PC-9 (cell line): Measurements from ENCODE around the gene YY1. TPM values are rescaled to one million over a fixed set of nuclear protein-coding genes. Genes with fewer than 3 reads are reported as not detected.

Source experiments
- BruUV-seq: library from RNA; stranded (reverse); fragments of 400-500 nt; replicated peaks from 2 replicates; lab custom pipeline; 2021; lab: Mats Ljungman, UMichigan
- CTCF ChIA-PET: fragments of 300-600 bp; sonication (Branson Sonifier 250); formaldehyde crosslinking; loops from one replicate; lab custom pipeline; 2022; ENCODE audit warnings: antibody characterized with exemption; lab: Charles Lee
- POLR2A ChIA-PET: fragments of 300-600 bp; sonication (Branson Sonifier 250); formaldehyde crosslinking; loops from one replicate; lab custom pipeline; 2022; ENCODE audit warnings: antibody characterized with exemption; ENCODE audit not compliant: unreplicated experiment; lab: Charles Lee
- DNase-seq, 2 experiments: peaks; one replicate each; pipeline versions ENCODE4 v3.0.0 to v3.0.0-alpha.2; 2015 to 2022; ENCODE audit warnings: mixed read lengths in 1 of 2
- H2AFZ ChIP-seq: fragments of 200-600 bp; sonication (generic); 2 replicates; pipeline ENCODE4 v1.8.1; 2017; ENCODE audit warnings: antibody characterized with exemption
- H3F3A ChIP-seq: fragments of 200-600 bp; sonication (generic); 2 replicates; pipeline ENCODE4 v1.8.1; 2017; ENCODE audit warnings: antibody characterized with exemption, mild to moderate bottlenecking, low read depth; ENCODE audit not compliant: insufficient read depth
- H3K27ac ChIP-seq: fragments of 200-600 bp; sonication (generic); 2 replicates; pipeline ENCODE4 v1.6.1; 2016; ENCODE audit warnings: mixed run types
- H3K27me3 ChIP-seq: fragments of 200-600 bp; sonication (generic); 2 replicates; pipeline ENCODE4 v1.6.1; 2016; ENCODE audit warnings: low read depth, mixed run types; ENCODE audit not compliant: insufficient read depth
- H3K36me3 ChIP-seq: fragments of 200-600 bp; sonication (generic); 2 replicates; pipeline ENCODE4 v1.6.1; 2016; ENCODE audit warnings: low read depth, mixed run types
- H3K4me1 ChIP-seq: fragments of 200-600 bp; sonication (generic); replicated peaks from 2 replicates; pipeline ENCODE4 v1.6.1; 2016; ENCODE audit warnings: mixed run types; ENCODE audit not compliant: insufficient read depth
- H3K4me2 ChIP-seq: fragments of 200-600 bp; sonication (generic); 2 replicates; pipeline ENCODE4 v1.6.1; 2017; ENCODE audit warnings: mixed run types
- H3K4me3 ChIP-seq: fragments of 200-600 bp; sonication (generic); 2 replicates; pipeline ENCODE4 v1.6.1; 2016; ENCODE audit warnings: mixed run types
- H3K79me2 ChIP-seq: fragments of 200-600 bp; sonication (generic); 2 replicates; pipeline ENCODE4 v1.6.1; 2017; ENCODE audit warnings: low read depth, mixed run types
- H3K9me2 ChIP-seq: fragments of 200-600 bp; sonication (generic); 2 replicates; pipeline ENCODE4 v1.8.1; 2017; ENCODE audit warnings: mild to moderate bottlenecking; ENCODE audit not compliant: insufficient read depth
- H3K9me3 ChIP-seq: fragments of 200-600 bp; sonication (generic); 2 replicates; pipeline ENCODE4 v1.8.1; 2016; ENCODE audit warnings: low read depth; ENCODE audit not compliant: insufficient read depth
- H4K20me1 ChIP-seq: fragments of 200-600 bp; sonication (generic); 2 replicates; pipeline ENCODE4 v1.8.1; 2017; ENCODE audit not compliant: insufficient read depth
- CTCF ChIP-seq: fragments of 200-600 bp; sonication (generic); conservative IDR thresholded peaks from 2 replicates; pipeline ENCODE4 v1.6.1; 2017; ENCODE audit warnings: mixed run types, antibody characterized with exemption, mild to moderate bottlenecking, moderate library complexity
- EZH2 ChIP-seq: fragments of 200-600 bp; sonication (generic); IDR thresholded peaks from 2 replicates; pipeline ENCODE4 v1.8.0; 2017; ENCODE audit warnings: antibody characterized with exemption, low read depth
- intact Hi-C: fragments of 100-400 bp; cut with micrococcal nuclease; formaldehyde crosslinking; loops from one replicate; pipeline ENCODE4 v1.10.0; 2022; ENCODE audit not compliant: unreplicated experiment
- total RNA-seq: library from RNA; stranded (reverse); gene quantifications from 2 replicates; pipeline ENCODE4 v1.2.3, GENCODE V29; 2021

The YY1 gene
- total RNA-seq, 1 experiment from 2014 or later = 32.3 TPM

DNA sequence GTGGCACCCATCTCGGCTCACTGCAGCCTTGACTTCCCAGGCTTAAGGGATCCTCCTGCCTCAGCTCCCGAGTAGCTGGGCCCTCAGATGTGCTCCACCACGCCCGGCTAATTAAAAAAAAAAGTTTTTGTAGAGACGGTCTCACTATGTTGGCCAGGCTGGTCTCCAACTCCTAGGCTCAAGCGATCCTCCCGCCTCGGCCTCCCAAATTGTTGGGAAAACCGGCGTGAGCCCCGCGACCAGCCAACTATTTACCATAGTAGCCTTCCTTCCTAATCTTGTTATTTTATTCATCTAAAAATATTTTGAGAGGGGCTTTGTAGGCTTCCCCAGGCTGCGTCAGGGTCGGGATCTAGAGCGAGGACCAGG is 25.4 kb upstream of the YY1 start:
- peak overlapping the region; percentile 66; the same call in 1 of the 2 replicates for H3K27ac ChIP-seq
- no peaks in the 10 kb centered on the region for H3K9me2 ChIP-seq
- no peaks in the 10 kb centered on the region for H3K27me3 ChIP-seq
- H3K4me1 ChIP-seq = 0 out of 2 replicates have a peak, but pooled peaks cover 5% of the 10 kb centered on the region
- H3K4me3 ChIP-seq = peak overlapping the region; percentile 79
- no peaks in the 10 kb centered on the region for H3K9me3 ChIP-seq
- no peaks in the 10 kb centered on the region for H3K36me3 ChIP-seq
- peak overlapping the region; percentile 92 for H2AFZ ChIP-seq
- no TSS peak for BruUV-seq
- CTCF ChIA-PET = no interaction called here
- H3K4me2 ChIP-seq = peak overlapping the region; percentile 82
- intact Hi-C loops = no loop called here
- no peaks in the 10 kb centered on the region for H4K20me1 ChIP-seq
- POLR2A ChIA-PET = interaction anchor here (0.7 kb wide), 1 partner anchor 25 kb away, joined by 6 read pairs; the partner anchor contains the start of gene YY1
- no peaks in the 10 kb centered on the region for H3K79me2 ChIP-seq
- peaks cover 5% of the 10 kb centered on the region; the same call in 1 of the 2 replicates for H3F3A ChIP-seq
- DNase-seq = no peak
- TF ChIP-seq CTCF (no peak), EZH2 (no peak)

GRCh38 chr14:100213956-100214769 is 24.8 kb upstream of the YY1 start:
- TF ChIP-seq CTCF (no peak), EZH2 (no peak)
- CTCF ChIA-PET = interaction anchor here (0.5 kb wide), 1 partner anchor 802 kb away, joined by 3 read pairs; no protein-coding TSS in a partner anchor
- H2AFZ ChIP-seq = peak overlapping the region; percentile 92
- peak overlapping the region; percentile 82 for H3K4me2 ChIP-seq
- H3K27me3 ChIP-seq = no peaks in the 10 kb centered on the region
- no peaks in the 10 kb centered on the region for H3K9me3 ChIP-seq
- DNase-seq = peak; percentile 66 to 70
- 0 out of 2 replicates have a peak, but pooled peaks cover 5% of the 10 kb centered on the region for H3K4me1 ChIP-seq
- H3K4me3 ChIP-seq = peak overlapping the region; percentile 79
- intact Hi-C loops = no loop called here
- peaks cover 5% of the 10 kb centered on the region; the same call in 1 of the 2 replicates for H3F3A ChIP-seq
- BruUV-seq = TSS peak; percentile 82
- no peaks in the 10 kb centered on the region for H3K9me2 ChIP-seq
- H3K27ac ChIP-seq = peak overlapping the region; percentile 66
- POLR2A ChIA-PET = interaction anchor here (0.5 to 0.6 kb wide), 2 partner anchors 10 to 27 kb away, joined by 3 read pairs; no protein-coding TSS in a partner anchor
- no peaks in the 10 kb centered on the region for H3K79me2 ChIP-seq
- H4K20me1 ChIP-seq = no peaks in the 10 kb centered on the region
- no peaks in the 10 kb centered on the region for H3K36me3 ChIP-seq

DNA sequence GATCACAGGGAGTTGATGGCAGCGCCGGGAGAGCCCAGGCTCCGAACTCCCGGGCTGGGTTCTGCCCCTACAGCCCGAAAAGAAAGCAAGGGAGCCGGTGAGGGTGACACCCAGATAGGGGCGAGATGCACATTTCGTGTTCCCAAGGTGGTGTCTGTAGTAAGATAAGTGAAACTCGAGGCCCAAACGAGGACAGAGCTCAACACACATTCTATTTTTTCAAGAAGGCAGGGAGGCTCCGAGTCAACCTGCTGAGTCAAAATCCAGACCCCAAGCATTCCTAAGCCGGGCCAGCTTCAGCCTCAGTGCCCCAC is 24.2 kb upstream of the YY1 start:
- TF ChIP-seq EZH2 (no peak), CTCF (no peak)
- Histone ChIP-seq H3F3A (peaks cover 5% of the 10 kb centered on the region; the same call in 1 of the 2 replicates), H3K4me2 (peak overlapping the region; percentile 82), H3K79me2 (no peaks in the 10 kb centered on the region), H3K9me3 (no peaks in the 10 kb centered on the region), H3K4me1 (0 out of 2 replicates have a peak, but pooled peaks cover 5% of the 10 kb centered on the region), H4K20me1 (no peaks in the 10 kb centered on the region), H3K4me3 (peak overlapping the region; percentile 79; the same call in 1 of the 2 replicates), H3K36me3 (no peaks in the 10 kb centered on the region), H3K9me2 (no peaks in the 10 kb centered on the region), H3K27ac (0 out of 2 replicates have a peak overlapping the region, but pooled peaks have one; percentile 12), H3K27me3 (no peaks in the 10 kb centered on the region), H2AFZ (no peak overlapping the region)
- ChIA-PET POLR2A (interaction anchor here (0.5 to 0.6 kb wide), 2 partner anchors 11 to 27 kb away, joined by 3 read pairs; no protein-coding TSS in a partner anchor), CTCF (interaction anchor here (0.5 kb wide), 1 partner anchor 803 kb away, joined by 3 read pairs; no protein-coding TSS in a partner anchor)
- BruUV-seq = no TSS peak
- DNase-seq = no peak
- intact Hi-C loops = no loop called here
